Keratinocyte (primary cell): ENCODE results near the gene LAP3.

Experiments used
- EZH2 ChIP-seq: IDR thresholded peaks from one replicate; pipeline ENCODE4 v1.6.1; 2012; ENCODE audit warnings: inconsistent platforms, mild to moderate bottlenecking, low read length, moderate library complexity
- TF ChIP-seq, protein P1 (sequence below), 3 experiments: IDR thresholded peaks in 1 of 3; conservative IDR thresholded peaks in 1 of 3; optimal IDR thresholded peaks in 1 of 3; 2 replicates in 2 of 3; 3 replicates in 1 of 3; pipeline versions ENCODE3 to v1.5.1; 2011; ENCODE audit warnings: low read length in 3 of 3, mild to moderate bottlenecking in 3 of 3, moderate library complexity in 2 of 3, control low read depth in 1 of 3, inconsistent platforms in 1 of 3; ENCODE audit not compliant: insufficient read depth in 2 of 3; ENCODE audit errors: extremely low read depth in 1 of 3

DNA sequence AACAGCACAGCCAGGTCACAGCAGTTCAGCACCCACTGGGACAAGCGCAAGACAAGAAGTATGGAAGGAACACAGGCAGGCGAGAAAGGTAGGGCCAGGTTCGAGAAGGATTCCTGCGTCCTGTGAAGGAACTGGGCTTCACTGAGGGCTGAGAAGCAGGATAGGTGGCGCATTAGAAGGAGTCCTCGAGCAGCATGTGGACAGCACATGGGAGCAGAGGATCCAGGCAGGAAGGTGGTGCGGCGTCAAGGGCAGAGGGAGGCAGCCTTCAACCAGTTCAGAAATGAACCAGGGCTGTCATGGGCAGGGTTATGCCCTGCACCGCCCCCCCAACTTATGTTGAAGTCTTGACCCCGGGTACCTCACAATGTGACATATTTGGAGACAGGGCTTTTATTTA lies 30.8 kb upstream of the LAP3 start:
- TF ChIP-seq, protein P1, sequence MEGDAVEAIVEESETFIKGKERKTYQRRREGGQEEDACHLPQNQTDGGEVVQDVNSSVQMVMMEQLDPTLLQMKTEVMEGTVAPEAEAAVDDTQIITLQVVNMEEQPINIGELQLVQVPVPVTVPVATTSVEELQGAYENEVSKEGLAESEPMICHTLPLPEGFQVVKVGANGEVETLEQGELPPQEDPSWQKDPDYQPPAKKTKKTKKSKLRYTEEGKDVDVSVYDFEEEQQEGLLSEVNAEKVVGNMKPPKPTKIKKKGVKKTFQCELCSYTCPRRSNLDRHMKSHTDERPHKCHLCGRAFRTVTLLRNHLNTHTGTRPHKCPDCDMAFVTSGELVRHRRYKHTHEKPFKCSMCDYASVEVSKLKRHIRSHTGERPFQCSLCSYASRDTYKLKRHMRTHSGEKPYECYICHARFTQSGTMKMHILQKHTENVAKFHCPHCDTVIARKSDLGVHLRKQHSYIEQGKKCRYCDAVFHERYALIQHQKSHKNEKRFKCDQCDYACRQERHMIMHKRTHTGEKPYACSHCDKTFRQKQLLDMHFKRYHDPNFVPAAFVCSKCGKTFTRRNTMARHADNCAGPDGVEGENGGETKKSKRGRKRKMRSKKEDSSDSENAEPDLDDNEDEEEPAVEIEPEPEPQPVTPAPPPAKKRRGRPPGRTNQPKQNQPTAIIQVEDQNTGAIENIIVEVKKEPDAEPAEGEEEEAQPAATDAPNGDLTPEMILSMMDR (optimal IDR thresholded peaks at IDR 0.05 in 1 of 3, IDR thresholded peaks at IDR 0.05 in 1 of 3, conservative IDR thresholded peaks at IDR 0.05 in 1 of 3; ENCODE audit: extremely low read depth in 1 of 3, insufficient read depth in 2 of 3, low read length in 3 of 3), result no peak
- TF ChIP-seq EZH2, result no peak
